RPMI7951 (cell line): ENCODE results near the gene KIRREL1. TPM values are rescaled to one million over a fixed set of nuclear protein-coding genes. Genes with fewer than 3 reads are reported as not detected.
A peak's percentile ranks its signal among the peaks of the same experiment; 100 is the strongest.

Experiments
- DNase-seq: peaks from one replicate; pipeline ENCODE4 v3.0.0-alpha.2; 2012; ENCODE audit warnings: low read depth
- total RNA-seq: library from RNA; depleted of rRNA; stranded (reverse); fragments of >200 nt; shearing (Covaris generic); gene quantifications from 2 replicates; pipeline ENCODE4 v1.2.3, GENCODE V29; 2014

Gene KIRREL1
- total RNA-seq, 1 experiment from 2014 or later, result 77.3 TPM

GRCh38 chr1:158035976-158036583, 42.6 kb downstream of the KIRREL1 start:
- peak; percentile 45 for DNase-seq

GRCh38 chr1:158037008-158037865, 43.8 kb downstream of the KIRREL1 start:
- no peak for DNase-seq

- peak; percentile 97 for DNase-seq
These were observed 44.5 kb downstream of the KIRREL1 start for GRCh38 chr1:158037866-158038359.

- no peak for DNase-seq
These were observed 45.3 kb downstream of the KIRREL1 start for GRCh38 chr1:158038793-158039192.

- peak; percentile 78 for DNase-seq
These were observed 45.9 kb downstream of the KIRREL1 start for GRCh38 chr1:158039380-158039779.

- DNase-seq, result no peak
These were observed 46.9 kb downstream of the KIRREL1 start for GRCh38 chr1:158040323-158040722.

GRCh38 chr1:158043232-158043631, 49.8 kb downstream of the KIRREL1 start:
- DNase-seq, result peak; percentile 24

- DNase-seq, result peak; percentile 67
These were observed 52.2 kb downstream of the KIRREL1 start for GRCh38 chr1:158045639-158046038.

GRCh38 chr1:158046715-158047510, 53.5 kb downstream of the KIRREL1 start:
- DNase-seq, result no peak

- no peak for DNase-seq
These were observed 55.1 kb downstream of the KIRREL1 start for GRCh38 chr1:158048371-158049067.

- peak; percentile 50 for DNase-seq
These were observed 56.4 kb downstream of the KIRREL1 start for GRCh38 chr1:158049853-158050252.

- DNase-seq, result peak; percentile 41
These were observed 59.8 kb downstream of the KIRREL1 start for GRCh38 chr1:158053276-158053675.

GRCh38 chr1:158054721-158055120, 61.3 kb downstream of the KIRREL1 start:
- DNase-seq, result no peak

- no peak for DNase-seq
These were observed 62.4 kb downstream of the KIRREL1 start for GRCh38 chr1:158055854-158056253.

- DNase-seq, result no peak
These were observed 63.1 kb downstream of the KIRREL1 start for GRCh38 chr1:158056498-158056897.

GRCh38 chr1:158058237-158058985, 65.0 kb downstream of the KIRREL1 start:
- no peak for DNase-seq

- DNase-seq, result no peak
These were observed 66.5 kb downstream of the KIRREL1 start for GRCh38 chr1:158059984-158060383.

- DNase-seq, result no peak
These were observed 68.7 kb downstream of the KIRREL1 start for GRCh38 chr1:158062174-158062573.

- DNase-seq, result peak; percentile 94
These were observed 74.2 kb downstream of the KIRREL1 start for GRCh38 chr1:158067662-158068061.

- DNase-seq, result no peak
These were observed 75.5 kb downstream of the KIRREL1 start for GRCh38 chr1:158068918-158069317.

GRCh38 chr1:158071138-158071537, 77.7 kb downstream of the KIRREL1 start:
- no peak for DNase-seq
